ENCODE data around the gene BAIAP2L1.

The BAIAP2L1 gene

GRCh38 chr7:98251231-98251600 lies 149.7 kb downstream of the BAIAP2L1 start:
- TF ChIP-seq CTCF (IDR thresholded peaks at IDR 0.05; ENCODE audit: low read depth, low read length, missing control alignments): no peak
- no peak for DNase-seq (ENCODE audit: extremely low read depth, low read depth)
- peak overlapping the region; percentile 86 for H3K4me3 ChIP-seq (replicated peaks; ENCODE audit: low read depth, low read length)

- DNase-seq (ENCODE audit: extremely low read depth, low read depth): no peak
- TF ChIP-seq CTCF (IDR thresholded peaks at IDR 0.05; ENCODE audit: low read depth, low read length, missing control alignments): no peak
- H3K4me3 ChIP-seq (replicated peaks; ENCODE audit: low read depth, low read length): no peak overlapping the region; the same call in 1 of the 2 replicates
These were observed 150.1 kb downstream of the BAIAP2L1 start for GRCh38 chr7:98250789-98251188.

GRCh38 chr7:98249106-98249505 lies 151.8 kb downstream of the BAIAP2L1 start:
- DNase-seq (ENCODE audit: extremely low read depth, low read depth): no peak
- no peak overlapping the region for H3K4me3 ChIP-seq (replicated peaks; ENCODE audit: low read depth, low read length)
- no peak for TF ChIP-seq CTCF (IDR thresholded peaks at IDR 0.05; ENCODE audit: low read depth, low read length, missing control alignments)

GRCh38 chr7:98248156-98248555 lies 152.7 kb downstream of the BAIAP2L1 start:
- DNase-seq (ENCODE audit: extremely low read depth, low read depth): no peak
- no peak overlapping the region for H3K4me3 ChIP-seq (replicated peaks; ENCODE audit: low read depth, low read length)
- TF ChIP-seq CTCF (IDR thresholded peaks at IDR 0.05; ENCODE audit: low read depth, low read length, missing control alignments): no peak

- TF ChIP-seq CTCF (IDR thresholded peaks at IDR 0.05; ENCODE audit: low read depth, low read length, missing control alignments): no peak
- DNase-seq (ENCODE audit: extremely low read depth, low read depth): no peak
These were observed 156.0 kb downstream of the BAIAP2L1 start for GRCh38 chr7:98244871-98245270.

GRCh38 chr7:98242934-98243333 lies 158.0 kb downstream of the BAIAP2L1 start:
- H3K4me3 ChIP-seq (replicated peaks; ENCODE audit: low read depth, low read length): no peak overlapping the region
- TF ChIP-seq CTCF (IDR thresholded peaks at IDR 0.05; ENCODE audit: low read depth, low read length, missing control alignments): no peak
- DNase-seq (ENCODE audit: extremely low read depth, low read depth): no peak

More at GRCh38 chr7:98244871-98245270, 156.0 kb downstream of the BAIAP2L1 start:
- no peak overlapping the region for H3K4me3 ChIP-seq (replicated peaks; ENCODE audit: low read depth, low read length)

GRCh38 chr7:98242342-98242741 lies 158.5 kb downstream of the BAIAP2L1 start:
- no peak overlapping the region for H3K4me3 ChIP-seq (replicated peaks; ENCODE audit: low read depth, low read length)
- TF ChIP-seq CTCF (IDR thresholded peaks at IDR 0.05; ENCODE audit: low read depth, low read length, missing control alignments): no peak
- no peak for DNase-seq (ENCODE audit: extremely low read depth, low read depth)

All from HFF-Myc (cell line).